Activated CD4-positive, alpha-beta memory T cell treated with anti-CD3 and anti-CD28 coated beads for 36 hours (primary cell): ENCODE data around the gene TNFRSF4. TPM values are rescaled to one million over a fixed set of nuclear protein-coding genes. Genes with fewer than 3 reads are reported as not detected.

Experiments used
- CTCF ChIA-PET: fragments of 350-600 bp; sonication (Branson Sonifier 250); formaldehyde crosslinking; loops from one replicate; lab custom pipeline; 2021; ENCODE audit warnings: antibody characterized with exemption, inconsistent platforms; lab: Charles Lee
- POLR2A ChIA-PET: fragments of 350-600 bp; sonication (Branson Sonifier 250); formaldehyde crosslinking; loops from one replicate; lab custom pipeline; 2021; ENCODE audit warnings: antibody characterized with exemption; lab: Charles Lee
- DNase-seq: peaks from one replicate; pipeline ENCODE4 v3.0.0-alpha.2; 2020
- H3K27ac Mint-ChIP-seq: one replicate; pipeline ENCODE4 v1.8.0; 2021; ENCODE audit warnings: mixed read lengths
- H3K27me3 Mint-ChIP-seq: one replicate; pipeline ENCODE4 v1.8.0; 2021; ENCODE audit warnings: mixed read lengths
- H3K36me3 Mint-ChIP-seq: one replicate; pipeline ENCODE4 v1.8.0; 2021; ENCODE audit warnings: mixed read lengths
- H3K4me1 Mint-ChIP-seq: one replicate; pipeline ENCODE4 v1.8.0; 2021; ENCODE audit warnings: low read depth, mixed read lengths
- H3K4me3 Mint-ChIP-seq: one replicate; pipeline ENCODE4 v1.8.0; 2021; ENCODE audit warnings: mild to moderate bottlenecking, mixed read lengths
- H3K9me3 Mint-ChIP-seq: one replicate; pipeline ENCODE4 v1.8.0; 2021; ENCODE audit warnings: mixed read lengths
- intact Hi-C: fragments of 100-400 bp; cut with micrococcal nuclease; formaldehyde crosslinking; loops from one replicate; pipeline ENCODE4 v1.15.1; 2023
- total RNA-seq, 2 experiments: library from RNA; stranded (reverse); gene quantifications; one replicate each; pipeline ENCODE4 v1.2.3, GENCODE V29; 2021

The TNFRSF4 gene
- total RNA-seq, 2 experiments from 2014 or later: 1,003 to 1,005 TPM

DNA sequence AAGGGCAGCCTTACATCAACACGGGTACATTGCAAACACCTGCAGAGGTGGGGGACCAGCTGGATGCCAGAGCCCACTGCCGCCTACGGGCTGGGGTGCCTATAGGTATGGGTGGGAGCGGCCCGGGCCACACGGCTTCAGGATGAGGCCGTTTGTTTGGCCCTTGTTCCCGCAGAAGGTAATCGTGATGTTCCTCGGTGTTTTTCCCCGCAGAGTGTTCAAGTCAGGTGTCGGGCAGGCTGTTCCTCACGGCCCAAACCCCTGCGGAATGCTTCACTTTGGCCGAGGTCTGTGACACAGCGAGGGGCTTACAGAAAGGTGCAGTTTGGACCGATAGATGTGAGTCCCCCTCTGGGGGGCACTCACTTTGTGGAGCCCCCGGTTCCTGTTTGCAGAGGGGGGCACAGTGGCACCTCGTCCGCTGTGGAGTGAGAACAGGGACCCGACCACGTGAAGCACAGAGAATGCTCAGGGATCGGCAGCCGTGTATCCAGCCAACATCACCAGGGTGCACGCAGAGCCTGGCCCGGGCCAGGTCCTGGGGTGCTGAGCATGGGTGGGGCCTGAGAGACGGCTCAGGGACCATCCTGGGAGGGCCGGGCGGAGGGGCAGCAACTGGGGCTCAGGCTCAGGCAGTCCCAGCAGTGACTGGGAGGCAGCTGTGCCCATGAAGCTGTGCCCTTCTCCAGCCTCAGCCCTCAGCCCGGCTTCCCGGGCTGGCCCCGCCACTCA, 40.7 kb downstream of the TNFRSF4 start:
- no peak overlapping the region for H3K27ac Mint-ChIP-seq
- H3K4me1 Mint-ChIP-seq: peaks cover 12% of the 10 kb centered on the region
- CTCF ChIA-PET: interaction anchor here (0.8 kb wide), 1 partner anchor 51 kb away, joined by 3 read pairs; no protein-coding TSS in a partner anchor
- H3K4me3 Mint-ChIP-seq: no peak overlapping the region
- intact Hi-C loops: loop anchor here (5.0 kb wide), 1 partner anchor 109 kb away; the partner anchor contains the start of gene SCNN1D
- POLR2A ChIA-PET: interaction anchor here (1.3 kb wide), 1 partner anchor 160 kb away, joined by 3 read pairs; the partner anchor contains the start of gene ISG15
- no peaks in the 10 kb centered on the region for H3K9me3 Mint-ChIP-seq
- H3K36me3 Mint-ChIP-seq: no peaks in the 10 kb centered on the region
- peaks cover 10% of the 10 kb centered on the region for H3K27me3 Mint-ChIP-seq
- no peak for DNase-seq

DNA sequence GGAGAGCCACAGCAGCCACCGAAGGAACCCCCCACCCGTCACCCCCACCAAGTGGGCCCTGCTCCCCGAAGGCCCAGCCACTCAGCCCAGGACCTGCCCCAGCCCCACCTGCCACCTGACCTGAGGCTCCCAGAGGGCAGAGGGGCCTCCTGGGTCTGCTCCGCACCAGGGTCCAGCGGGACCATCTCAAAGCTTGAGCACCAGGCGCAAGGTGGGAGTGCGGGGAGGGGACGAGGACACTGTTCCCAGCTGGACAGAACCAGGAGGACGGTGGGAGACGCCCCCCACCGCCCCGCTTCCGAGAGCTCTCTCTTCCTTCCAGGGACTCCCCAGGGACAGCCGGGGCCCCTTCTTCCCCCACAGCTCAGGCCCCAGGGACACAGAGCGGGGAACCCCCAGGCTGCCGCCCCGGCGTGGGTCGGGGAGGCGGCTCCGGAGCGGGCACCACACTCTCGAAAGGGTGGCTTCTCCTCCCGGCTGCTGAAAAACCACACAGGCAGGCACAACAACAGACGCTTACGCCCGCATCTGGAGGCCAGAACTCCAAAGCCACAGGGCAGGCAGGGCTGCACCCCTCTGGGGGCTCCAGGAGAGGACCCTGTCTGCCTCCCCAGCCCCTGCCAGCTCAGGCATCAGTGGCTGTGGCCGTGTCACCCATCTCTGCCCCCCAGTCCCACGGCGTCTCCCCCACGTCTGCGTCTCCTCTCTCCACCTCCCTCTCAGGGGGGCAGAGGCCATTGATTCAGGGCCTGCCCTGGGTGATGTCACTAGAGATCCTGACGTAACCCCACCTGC, 42.2 kb downstream of the TNFRSF4 start:
- intact Hi-C loops: loop anchor here (5.0 kb wide), 1 partner anchor 111 kb away; the partner anchor contains the start of gene SCNN1D
- no peak overlapping the region for H3K4me3 Mint-ChIP-seq
- peak; percentile 51 for DNase-seq
- POLR2A ChIA-PET: interaction anchor here (0.5 kb wide), 1 partner anchor 80 kb away, joined by 3 read pairs; no protein-coding TSS in a partner anchor
- no peaks in the 10 kb centered on the region for H3K9me3 Mint-ChIP-seq
- no peak overlapping the region for H3K27ac Mint-ChIP-seq
- peaks cover 10% of the 10 kb centered on the region for H3K27me3 Mint-ChIP-seq
- no peaks in the 10 kb centered on the region for H3K36me3 Mint-ChIP-seq
- H3K4me1 Mint-ChIP-seq: peaks cover 12% of the 10 kb centered on the region
- CTCF ChIA-PET: no interaction called here

DNA sequence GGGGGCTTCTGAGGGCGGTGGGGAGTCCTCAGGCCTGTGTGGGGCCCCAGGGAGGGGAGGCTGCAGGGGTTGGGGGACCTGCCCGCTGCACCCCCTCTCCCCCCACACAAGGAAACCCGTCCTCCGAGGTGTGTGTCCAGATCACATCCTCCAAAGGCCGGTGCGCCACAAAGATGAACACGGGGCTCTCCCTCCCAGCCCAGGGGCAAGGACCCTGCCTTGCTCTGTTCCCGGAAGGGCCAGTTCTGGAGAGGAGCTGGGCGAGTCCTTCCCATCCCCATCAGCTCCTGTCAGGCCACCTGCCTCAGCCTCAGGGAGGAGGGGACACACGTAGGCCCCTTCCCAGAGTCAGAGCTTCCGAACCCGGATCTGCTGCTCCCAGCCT, 42.8 kb downstream of the TNFRSF4 start:
- no peaks in the 10 kb centered on the region for H3K36me3 Mint-ChIP-seq
- H3K4me1 Mint-ChIP-seq: peaks cover 12% of the 10 kb centered on the region
- H3K27ac Mint-ChIP-seq: no peak overlapping the region
- H3K27me3 Mint-ChIP-seq: peaks cover 10% of the 10 kb centered on the region
- ChIA-PET CTCF (no interaction called here), POLR2A (no interaction called here)
- DNase-seq: no peak
- intact Hi-C loops: loop anchor here (5.0 kb wide), 1 partner anchor 111 kb away; the partner anchor contains the start of gene SCNN1D
- no peak overlapping the region for H3K4me3 Mint-ChIP-seq
- H3K9me3 Mint-ChIP-seq: no peaks in the 10 kb centered on the region

DNA sequence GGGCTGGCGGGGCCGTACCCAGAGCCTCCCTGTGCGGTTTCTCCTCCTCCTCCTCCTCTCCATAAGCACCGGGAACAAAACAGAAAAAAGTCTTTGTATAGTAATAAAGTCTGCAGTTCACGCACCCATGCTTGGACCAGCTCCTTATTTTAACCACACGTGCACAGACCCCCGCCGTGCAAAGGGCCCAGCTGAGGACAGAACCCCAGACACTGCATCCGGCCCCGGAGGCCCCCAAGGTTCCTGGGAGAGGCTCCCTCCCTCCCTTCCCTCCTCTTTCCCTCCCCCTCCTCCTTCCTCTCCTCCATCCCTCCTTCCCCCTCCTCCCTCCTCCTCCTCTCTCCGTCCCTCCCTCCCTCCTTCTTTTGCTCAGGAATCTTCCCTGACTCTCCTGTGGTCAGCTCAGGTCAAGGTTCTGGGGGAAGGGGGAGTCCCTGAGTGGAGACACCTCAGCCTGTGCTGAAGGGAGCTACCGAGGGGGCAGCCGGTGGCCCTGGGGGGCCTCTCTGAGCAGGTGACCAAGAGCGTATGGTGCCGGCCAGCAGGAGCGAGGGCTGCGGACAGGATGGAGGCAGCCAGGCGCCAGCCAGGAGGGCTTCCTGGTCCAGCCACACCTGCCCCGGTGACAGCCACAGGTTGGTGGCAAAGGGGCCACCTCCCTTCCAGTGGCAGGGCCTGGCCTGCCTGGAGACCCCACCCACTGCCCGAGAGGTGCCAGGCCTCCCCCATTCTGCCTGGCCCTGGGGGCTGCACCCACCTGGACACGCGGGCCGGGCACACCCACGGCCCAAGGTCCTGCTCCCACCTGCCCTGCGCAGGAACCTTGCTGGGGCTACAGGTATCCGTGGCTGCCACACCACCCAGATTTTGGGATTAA, 43.5 kb downstream of the TNFRSF4 start:
- Mint-ChIP-seq H3K4me3 (no peak overlapping the region), H3K27me3 (peaks cover 12% of the 10 kb centered on the region), H3K4me1 (peaks cover 12% of the 10 kb centered on the region), H3K36me3 (no peaks in the 10 kb centered on the region), H3K27ac (no peak overlapping the region), H3K9me3 (no peaks in the 10 kb centered on the region)
- no peak for DNase-seq
- intact Hi-C loops: loop anchor here (5.0 kb wide), 1 partner anchor 112 kb away; the partner anchor contains the start of gene SCNN1D
- ChIA-PET POLR2A (no interaction called here), CTCF (no interaction called here)

DNA sequence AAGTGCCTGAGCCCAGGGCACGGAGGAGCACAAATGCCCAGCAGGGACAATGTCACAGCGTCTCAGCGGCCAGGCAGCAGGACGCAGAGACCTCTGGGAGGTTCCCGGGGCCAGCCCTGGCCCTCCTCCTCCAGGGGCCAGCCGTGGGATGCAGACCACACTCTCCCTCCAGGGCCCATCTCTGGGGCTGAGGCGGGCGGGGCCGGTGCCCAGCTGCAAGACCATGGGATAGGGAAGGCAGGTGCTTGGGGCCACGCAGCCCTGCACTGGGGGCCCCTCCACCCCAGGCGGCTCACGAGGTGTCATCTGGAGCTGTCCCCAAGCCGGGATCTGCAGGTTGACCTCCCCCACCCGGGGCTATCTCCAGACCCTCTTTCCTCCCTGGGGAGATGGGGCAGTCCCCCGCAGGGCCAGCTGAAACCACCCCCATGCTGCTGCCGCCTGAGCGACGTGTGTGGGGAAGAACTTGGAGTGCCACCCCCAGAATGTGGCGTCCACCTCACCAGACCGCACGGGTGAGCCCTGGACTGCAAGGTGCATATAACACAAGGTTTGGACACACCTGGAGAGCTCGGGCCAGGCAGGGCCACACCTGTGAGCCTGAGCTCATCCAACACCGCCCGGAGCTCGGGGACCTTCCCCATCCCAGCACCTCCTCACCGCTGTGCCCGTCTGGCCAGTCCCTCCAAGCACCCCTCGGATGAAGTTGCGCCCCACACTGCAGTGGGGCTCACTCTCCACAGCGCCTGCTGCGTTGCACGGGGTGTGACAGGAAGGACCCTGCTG, 44.3 kb downstream of the TNFRSF4 start:
- Mint-ChIP-seq H3K36me3 (no peaks in the 10 kb centered on the region), H3K4me3 (no peak overlapping the region), H3K27ac (no peak overlapping the region), H3K4me1 (peaks cover 12% of the 10 kb centered on the region), H3K9me3 (no peaks in the 10 kb centered on the region), H3K27me3 (peaks cover 12% of the 10 kb centered on the region)
- DNase-seq: no peak
- ChIA-PET CTCF (interaction anchor here (0.9 kb wide), 1 partner anchor 47 kb away, joined by 3 read pairs; no protein-coding TSS in a partner anchor), POLR2A (no interaction called here)
- intact Hi-C loops: loop anchor here (5.0 kb wide), 1 partner anchor 113 kb away; the partner anchor contains the start of gene SCNN1D

- Mint-ChIP-seq H3K36me3 (no peaks in the 10 kb centered on the region), H3K27me3 (peaks cover 15% of the 10 kb centered on the region), H3K4me3 (no peak overlapping the region), H3K4me1 (peaks cover 12% of the 10 kb centered on the region), H3K9me3 (no peaks in the 10 kb centered on the region), H3K27ac (no peak overlapping the region)
- intact Hi-C loops: no loop called here
- POLR2A ChIA-PET: no interaction called here
- no peak for DNase-seq
- CTCF ChIA-PET: interaction anchor here (0.9 kb wide), 1 partner anchor 46 kb away, joined by 3 read pairs; no protein-coding TSS in a partner anchor
Measured at GRCh38 chr1:1168451-1169411, 45.2 kb downstream of the TNFRSF4 start.

DNA sequence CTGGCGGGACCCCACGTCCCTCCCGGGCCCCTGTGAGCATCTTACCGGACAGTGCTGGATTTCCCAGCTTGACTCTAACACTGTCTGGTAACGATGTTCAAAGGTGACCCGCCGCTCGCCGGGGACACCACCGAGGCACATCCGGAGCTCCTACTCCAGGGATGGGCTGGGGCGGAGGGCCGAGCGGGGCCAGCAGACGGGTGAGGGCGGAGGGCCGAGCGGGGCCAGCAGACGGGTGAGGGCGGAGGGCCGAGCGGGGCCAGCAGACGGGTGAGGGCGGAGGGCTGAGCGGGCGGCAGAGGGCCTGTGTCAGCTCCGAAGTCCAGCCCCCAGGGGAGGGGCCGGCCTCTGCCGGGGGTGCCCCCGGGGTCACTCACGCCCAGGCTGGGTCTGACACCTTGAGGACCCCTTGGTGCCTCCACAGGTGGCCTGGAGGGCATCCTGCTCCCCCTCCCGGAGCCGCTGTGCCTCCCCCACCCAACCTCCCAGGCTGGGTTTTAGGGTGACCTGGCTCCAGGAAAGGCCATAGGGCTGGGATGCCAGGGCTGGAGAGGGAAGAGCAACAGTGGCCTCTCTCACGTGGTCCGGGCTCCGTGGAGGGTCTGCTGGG, 46.0 kb downstream of the TNFRSF4 start:
- CTCF ChIA-PET: no interaction called here
- DNase-seq: no peak
- H3K4me3 Mint-ChIP-seq: no peak overlapping the region
- intact Hi-C loops: no loop called here
- H3K36me3 Mint-ChIP-seq: no peaks in the 10 kb centered on the region
- H3K9me3 Mint-ChIP-seq: no peaks in the 10 kb centered on the region
- POLR2A ChIA-PET: no interaction called here
- peaks cover 8% of the 10 kb centered on the region for H3K4me1 Mint-ChIP-seq
- peaks cover 15% of the 10 kb centered on the region for H3K27me3 Mint-ChIP-seq
- H3K27ac Mint-ChIP-seq: no peak overlapping the region

GRCh38 chr1:1167398-1167821, 46.5 kb downstream of the TNFRSF4 start:
- peaks cover 6% of the 10 kb centered on the region for H3K4me1 Mint-ChIP-seq
- CTCF ChIA-PET: no interaction called here
- no peak overlapping the region for H3K27ac Mint-ChIP-seq
- POLR2A ChIA-PET: no interaction called here
- no peaks in the 10 kb centered on the region for H3K36me3 Mint-ChIP-seq
- no peaks in the 10 kb centered on the region for H3K9me3 Mint-ChIP-seq
- H3K27me3 Mint-ChIP-seq: peaks cover 15% of the 10 kb centered on the region
- intact Hi-C loops: no loop called here
- no peak for DNase-seq
- H3K4me3 Mint-ChIP-seq: no peak overlapping the region

DNA sequence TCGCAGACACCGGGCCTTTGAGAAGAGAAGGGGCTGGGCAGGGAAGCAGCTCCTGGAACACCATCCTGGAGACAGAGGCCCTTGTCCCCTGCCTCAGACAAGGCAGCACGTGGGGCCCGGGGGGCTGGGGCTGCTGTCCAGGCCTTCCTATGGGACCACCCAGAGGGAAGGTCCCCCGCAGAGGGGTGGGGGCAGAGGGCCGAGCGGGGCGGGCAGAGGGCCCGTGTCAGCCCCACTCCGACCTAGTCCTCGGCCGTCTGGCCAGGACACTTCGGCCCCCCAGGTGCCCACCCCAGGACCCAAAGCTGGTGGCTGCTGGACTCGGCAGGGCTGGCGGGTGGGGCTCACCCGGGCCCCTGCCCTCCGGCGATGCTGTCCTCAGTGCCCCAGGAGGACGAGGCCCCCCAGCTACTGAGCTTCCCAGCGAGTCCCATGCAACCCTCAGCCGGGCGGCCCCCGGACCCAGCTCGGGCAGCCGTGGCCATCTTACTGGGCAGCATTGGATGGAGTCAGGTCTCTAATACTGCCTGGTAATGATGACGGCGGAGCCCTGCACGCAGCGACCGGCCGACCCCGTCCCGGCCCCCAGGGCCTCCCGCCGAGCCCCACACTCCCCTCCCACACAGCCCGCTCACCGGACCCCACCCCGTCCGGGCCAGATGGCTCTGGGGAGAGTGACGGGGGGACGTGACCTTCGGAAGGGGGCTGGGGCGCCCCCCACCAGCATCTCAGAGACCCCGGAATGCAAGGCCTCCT, 47.1 kb downstream of the TNFRSF4 start:
- H3K27me3 Mint-ChIP-seq: peaks cover 11% of the 10 kb centered on the region
- no peak overlapping the region for H3K4me3 Mint-ChIP-seq
- no peak overlapping the region for H3K27ac Mint-ChIP-seq
- peaks cover under 1% of the 10 kb centered on the region for H3K4me1 Mint-ChIP-seq
- no peak for DNase-seq
- POLR2A ChIA-PET: no interaction called here
- intact Hi-C loops: no loop called here
- CTCF ChIA-PET: no interaction called here
- no peaks in the 10 kb centered on the region for H3K9me3 Mint-ChIP-seq
- no peaks in the 10 kb centered on the region for H3K36me3 Mint-ChIP-seq
